Neutrophil (primary cell): ENCODE results near the gene ARL5A.

ENCODE experiments used
- H3K27ac ChIP-seq: fragments of 200-600 bp; sonication (generic); 2 replicates; pipeline ENCODE4 v1.5.1; 2016; ENCODE audit warnings: mild to moderate bottlenecking, moderate library complexity
- H3K27me3 ChIP-seq: fragments of 200-600 bp; sonication (generic); 2 replicates; pipeline ENCODE4 v1.6.0; 2016; ENCODE audit warnings: mild to moderate bottlenecking
- H3K36me3 ChIP-seq: fragments of 200-600 bp; sonication (generic); 2 replicates; pipeline ENCODE4 v1.5.1; 2017
- H3K4me1 ChIP-seq, 2 experiments: fragments of 200-600 bp in 1 of 2; sonication (generic) in 1 of 2; 1 replicate in 1 of 2; 2 replicates in 1 of 2; pipeline versions ENCODE4 v1.5.1 to v1.6.1; 2013 to 2016; ENCODE audit warnings: low read depth in 1 of 2, low read length in 1 of 2, mild to moderate bottlenecking in 1 of 2, moderate library complexity in 1 of 2; ENCODE audit not compliant: control insufficient read depth in 1 of 2, insufficient read depth in 1 of 2
- H3K4me3 ChIP-seq, 2 experiments: fragments of 200-600 bp in 1 of 2; sonication (generic) in 1 of 2; 1 replicate in 1 of 2; 2 replicates in 1 of 2; pipeline ENCODE4 v1.5.1; 2013 to 2016; ENCODE audit warnings: low read depth in 1 of 2, low read length in 1 of 2, mild to moderate bottlenecking in 1 of 2, moderate library complexity in 1 of 2
- H3K9me3 ChIP-seq: fragments of 200-600 bp; sonication (generic); 2 replicates; pipeline ENCODE4 v1.5.1; 2016
- CTCF ChIP-seq: fragments of 200-600 bp; sonication (generic); IDR thresholded peaks from 2 replicates; pipeline ENCODE4 v1.5.1; 2016; ENCODE audit warnings: antibody characterized with exemption

Gene ARL5A

GRCh38 chr2:151805343-151805742 is 22.9 kb downstream of the ARL5A start:
- Histone ChIP-seq H3K36me3 (peaks cover 17% of the 10 kb centered on the region), H3K4me1 (peaks cover 9 to 11% of the 10 kb centered on the region in 2 experiments), H3K4me3 (no peak overlapping the region), H3K27ac (peak overlapping the region; percentile 48), H3K27me3 (no peaks in the 10 kb centered on the region), H3K9me3 (no peaks in the 10 kb centered on the region)
- TF ChIP-seq CTCF, result no peak

- no peaks in the 10 kb centered on the region for H3K27me3 ChIP-seq
- H3K27ac ChIP-seq, result no peak overlapping the region
- H3K4me3 ChIP-seq, result no peak overlapping the region
- H3K4me1 ChIP-seq, result peaks cover 9 to 11% of the 10 kb centered on the region in 2 experiments
- H3K9me3 ChIP-seq, result no peaks in the 10 kb centered on the region
- TF ChIP-seq CTCF, result no peak
- peaks cover 17% of the 10 kb centered on the region for H3K36me3 ChIP-seq
These were observed 24.4 kb downstream of the ARL5A start for GRCh38 chr2:151803811-151804210.

- TF ChIP-seq CTCF, result no peak
- Histone ChIP-seq H3K27ac (no peak overlapping the region), H3K4me3 (no peak overlapping the region)
These were observed 25.9 kb downstream of the ARL5A start for GRCh38 chr2:151802315-151802714.

GRCh38 chr2:151799886-151800292 is 28.3 kb downstream of the ARL5A start:
- no peaks in the 10 kb centered on the region for H3K27me3 ChIP-seq
- no peak overlapping the region for H3K27ac ChIP-seq
- TF ChIP-seq CTCF, result no peak

More at GRCh38 chr2:151802315-151802714, 25.9 kb downstream of the ARL5A start:
- H3K27me3 ChIP-seq, result no peaks in the 10 kb centered on the region
- no peaks in the 10 kb centered on the region for H3K9me3 ChIP-seq
- H3K36me3 ChIP-seq, result peaks cover 17% of the 10 kb centered on the region
- peaks cover 9 to 11% of the 10 kb centered on the region in 2 experiments for H3K4me1 ChIP-seq

GRCh38 chr2:151796774-151797173 is 31.4 kb downstream of the ARL5A start:
- no peak overlapping the region for H3K27ac ChIP-seq
- H3K4me1 ChIP-seq, result no peaks in the 10 kb centered on the region
- no peak for TF ChIP-seq CTCF

More at GRCh38 chr2:151799886-151800292, 28.3 kb downstream of the ARL5A start:
- Histone ChIP-seq H3K36me3 (peaks cover 17% of the 10 kb centered on the region), H3K4me1 (no peaks in the 10 kb centered on the region), H3K4me3 (no peak overlapping the region), H3K9me3 (no peaks in the 10 kb centered on the region)

More at GRCh38 chr2:151796774-151797173, 31.4 kb downstream of the ARL5A start:
- H3K4me3 ChIP-seq, result no peak overlapping the region
- no peaks in the 10 kb centered on the region for H3K27me3 ChIP-seq
- H3K36me3 ChIP-seq, result peaks cover 3% of the 10 kb centered on the region
- H3K9me3 ChIP-seq, result no peaks in the 10 kb centered on the region
